ENCODE measurements around the gene EHMT2. TPM values are rescaled to one million over a fixed set of nuclear protein-coding genes. Genes with fewer than 3 reads are reported as not detected.

Gene EHMT2
- total and polyA plus RNA-seq, 2 of the 13 experiments (the other 11 are each of a cell fraction or from before 2014, with no cell fraction given), result 55.2 to 69.2 TPM

DNA sequence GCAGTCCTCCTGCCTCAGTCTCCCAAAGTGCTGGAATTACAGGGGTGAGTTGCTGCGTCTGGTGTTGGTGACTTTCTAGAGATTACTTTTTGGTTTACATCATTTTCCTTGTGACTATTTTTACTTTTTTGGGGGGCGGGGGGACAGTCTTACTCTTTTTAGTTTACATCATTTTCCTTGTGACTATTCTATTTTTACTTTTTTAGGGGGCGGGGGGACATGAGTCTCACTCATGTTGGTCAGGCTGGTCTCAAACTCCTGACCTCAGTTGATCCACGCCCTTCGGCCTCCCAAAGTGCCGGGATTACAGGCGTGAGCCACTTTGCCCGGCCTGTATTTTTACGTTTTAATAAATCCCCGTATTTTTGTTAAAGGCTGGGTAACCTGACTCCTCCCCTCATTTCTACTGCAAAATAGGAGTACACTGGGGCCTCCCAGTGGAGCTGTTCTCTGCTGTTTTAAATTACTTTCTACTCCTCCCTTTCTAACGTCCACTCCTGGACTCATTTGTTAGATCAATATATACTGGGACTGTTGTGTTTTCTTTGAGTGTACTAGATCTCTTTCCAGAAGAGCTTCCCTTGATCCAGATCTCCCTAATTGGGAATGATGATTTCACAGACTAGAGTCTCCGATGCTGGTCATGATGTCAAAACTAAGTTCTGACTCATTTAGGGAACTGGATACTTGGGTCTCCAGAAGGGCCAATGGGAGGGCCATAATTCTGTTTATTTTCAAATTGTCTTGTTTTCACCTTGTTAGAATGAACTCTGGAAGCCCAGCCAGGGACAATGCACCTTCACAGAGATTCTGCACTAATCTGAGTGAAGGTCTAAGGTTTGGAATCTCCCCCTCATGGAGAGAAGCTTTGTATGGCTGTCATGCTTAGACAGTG lies 60.8 kb downstream of the EHMT2 start (continued):
- TF ChIP-seq, protein P1, sequence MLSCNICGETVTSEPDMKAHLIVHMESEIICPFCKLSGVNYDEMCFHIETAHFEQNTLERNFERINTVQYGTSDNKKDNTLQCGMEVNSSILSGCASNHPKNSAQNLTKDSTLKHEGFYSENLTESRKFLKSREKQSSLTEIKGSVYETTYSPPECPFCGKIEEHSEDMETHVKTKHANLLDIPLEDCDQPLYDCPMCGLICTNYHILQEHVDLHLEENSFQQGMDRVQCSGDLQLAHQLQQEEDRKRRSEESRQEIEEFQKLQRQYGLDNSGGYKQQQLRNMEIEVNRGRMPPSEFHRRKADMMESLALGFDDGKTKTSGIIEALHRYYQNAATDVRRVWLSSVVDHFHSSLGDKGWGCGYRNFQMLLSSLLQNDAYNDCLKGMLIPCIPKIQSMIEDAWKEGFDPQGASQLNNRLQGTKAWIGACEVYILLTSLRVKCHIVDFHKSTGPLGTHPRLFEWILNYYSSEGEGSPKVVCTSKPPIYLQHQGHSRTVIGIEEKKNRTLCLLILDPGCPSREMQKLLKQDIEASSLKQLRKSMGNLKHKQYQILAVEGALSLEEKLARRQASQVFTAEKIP (CRISPR knock-in tag; IDR thresholded peaks at IDR 0.05; ENCODE audit: borderline replicate concordance), result no peak
- TF ChIP-seq CHD4 (IDR thresholded peaks at IDR 0.05; ENCODE audit: borderline replicate concordance, low read length) (no peak), ATF7-NPFF (CRISPR knock-in tag; IDR thresholded peaks at IDR 0.05; ENCODE audit: low read depth) (no peak), ZNF512B (CRISPR knock-in tag; IDR thresholded peaks at IDR 0.05; ENCODE audit: borderline replicate concordance) (no peak)

DNA sequence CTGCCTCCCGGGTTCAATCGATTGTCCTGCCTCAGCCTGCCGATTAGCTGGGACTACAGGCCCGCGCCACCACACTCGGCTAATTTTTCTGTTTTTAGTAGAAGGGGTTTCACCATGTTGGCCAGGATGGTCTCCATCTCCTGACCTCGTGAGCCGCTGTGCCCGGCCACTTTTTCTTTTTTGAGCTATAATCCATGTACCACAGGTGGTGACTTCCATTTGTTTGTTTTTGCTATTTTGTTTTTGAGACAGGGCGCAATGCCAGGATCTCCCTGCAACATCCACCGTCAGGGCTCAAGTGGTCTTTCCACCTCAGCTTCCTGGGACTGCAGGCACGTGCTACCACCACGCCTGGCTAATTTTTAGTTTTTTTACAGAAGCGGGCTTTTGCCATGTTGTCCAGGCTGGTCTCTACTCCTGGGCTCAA lies 61.4 kb downstream of the EHMT2 start:
- in situ Hi-C loops (cut with HindIII; ENCODE audit: extremely low pct_ligation_motif_present, low pct_unique_long_range_greater_than_20kb), result no loop called here
- TF ChIP-seq PHF21A (CRISPR knock-in tag; IDR thresholded peaks at IDR 0.05), result peak; percentile 49; the same call in 1 of the 2 replicates
- TF ChIP-seq SALL1 (CRISPR knock-in tag; IDR thresholded peaks at IDR 0.05), result peak; percentile 19; the same call in 1 of the 2 replicates
- TF ChIP-seq PHF8 (CRISPR knock-in tag; IDR thresholded peaks at IDR 0.05), result peak; percentile 34; the same call in 1 of the 2 replicates
- TF ChIP-seq MIXL1 (CRISPR knock-in tag; IDR thresholded peaks at IDR 0.05), result no peak
- peak; percentile 81 for TF ChIP-seq ZNF460 (CRISPR knock-in tag; IDR thresholded peaks at IDR 0.05; ENCODE audit: borderline replicate concordance)
- no peak for TF ChIP-seq ZNF549 (CRISPR knock-in tag; IDR thresholded peaks at IDR 0.05)
- TF ChIP-seq PPARG (CRISPR knock-in tag; conservative IDR thresholded peaks at IDR 0.05), result no peak
- TF ChIP-seq ZNF75D (CRISPR knock-in tag; IDR thresholded peaks at IDR 0.05; ENCODE audit: borderline replicate concordance), result no peak
- TF ChIP-seq SUZ12 (IDR thresholded peaks at IDR 0.05; ENCODE audit: low read depth, low read length), result no peak
- peak; percentile 66; the same call in 1 of the 2 replicates for TF ChIP-seq TGIF2 (CRISPR knock-in tag; IDR thresholded peaks at IDR 0.05)
- TF ChIP-seq TBX3 (IDR thresholded peaks at IDR 0.05; ENCODE audit: borderline replicate concordance), result no peak
- TF ChIP-seq GFI1 (CRISPR knock-in tag; IDR thresholded peaks at IDR 0.05; ENCODE audit: borderline replicate concordance), result no peak
- 0 out of 2 replicates have a peak, but pooled peaks have one; percentile 52 for TF ChIP-seq WIZ (CRISPR knock-in tag; IDR thresholded peaks at IDR 0.05)
- TF ChIP-seq KDM3A (CRISPR knock-in tag; IDR thresholded peaks at IDR 0.05; ENCODE audit: low read depth), result no peak
- 0 out of 2 replicates have a peak, but pooled peaks have one; percentile 54 for TF ChIP-seq ZC3H13 (CRISPR knock-in tag; IDR thresholded peaks at IDR 0.05)

More for the DNA sequence above, 61.4 kb downstream of the EHMT2 start:
- Histone ChIP-seq H3K4me3 (replicated peaks in 1 of 3; ENCODE audit: insufficient read depth in 1 of 3, low read depth in 2 of 3, low read length in 3 of 3) (peak overlapping the region; percentile 75 to 98 (median 93)), H3K27me3 (ENCODE audit: control insufficient read depth in 1 of 2, insufficient read depth in 2 of 2, low read length in 2 of 2) (peaks cover 0 to 2% of the 10 kb centered on the region in 2 experiments; a peak in 1 of 5 replicates), H3K4me2 (ENCODE audit: low read depth, low read length) (peak overlapping the region; percentile 84), H4K20me1 (ENCODE audit: insufficient read depth, low read length) (peaks cover 43% of the 10 kb centered on the region), H3K36me3 (replicated peaks in 1 of 2; ENCODE audit: control insufficient read depth in 1 of 2, insufficient read depth in 2 of 2, low read length in 2 of 2) (peaks cover 12 to 33% of the 10 kb centered on the region in 2 experiments), H3K9me3 (ENCODE audit: low read length) (no peaks in the 10 kb centered on the region), H3K4me1 (ENCODE audit: insufficient read depth, low read length) (peaks cover 52% of the 10 kb centered on the region), H2AFZ (ENCODE audit: low read length) (no peak overlapping the region), H3K27ac (ENCODE audit: extremely low read length, insufficient read depth, low read length) (peak overlapping the region; percentile 93), H3K9ac (ENCODE audit: insufficient read depth, low read depth, low read length) (peak overlapping the region; percentile 98), H3K79me2 (ENCODE audit: insufficient read depth, low read length) (peaks cover 48% of the 10 kb centered on the region)
- no TSS peak for BruUV-seq (replicated peaks)
- POLR2A ChIA-PET, result interaction anchor here (0.7 to 15.7 kb wide), 26 partner anchors 8 to 184 kb away, joined by 3 to 264 read pairs (median 5); partner anchors contain the start of genes ABHD16A, APOM, CFB and CLIC1
- WGBS (ENCODE audit: low lambda C conversion rate), result 2% methylated on average over 14 of the region's 14 CpGs
- DNase-seq (ENCODE audit: low spot score) (no peak), ATAC-seq (no peak), FAIRE-seq (no peak)
- intact Hi-C loops (cut with micrococcal nuclease; ENCODE audit: unreplicated experiment), result loop anchor here (10.0 kb wide), 1 partner anchor 119 kb away; the partner anchor contains the start of genes NELFE and SKIC2
- CTCF ChIA-PET (ENCODE audit: low intra/inter-chr PET ratio, low total read pairs), result no interaction called here

Measured in HepG2 (cell line).